Measurements from ENCODE around the gene TAS2R10. TPM values are rescaled to one million over a fixed set of nuclear protein-coding genes. Genes with fewer than 3 reads are reported as not detected.

Gene TAS2R10
- total RNA-seq, 1 experiment from 2014 or later = 1.1 TPM

- Histone ChIP-seq H3K27me3 (replicated peaks; ENCODE audit: insufficient read depth, low read depth, low read length, poor library complexity) (no peaks in the 10 kb centered on the region), H3K9me3 (ENCODE audit: low read depth, low read length, poor library complexity, severe bottlenecking) (no peaks in the 10 kb centered on the region), H3K27ac (ENCODE audit: low read depth, low read length, poor library complexity, severe bottlenecking) (no peak overlapping the region), H3K4me1 (ENCODE audit: insufficient read depth, low read length, poor library complexity, severe bottlenecking) (no peaks in the 10 kb centered on the region), H3K36me3 (ENCODE audit: insufficient read depth, low read length, poor library complexity, severe bottlenecking) (no peaks in the 10 kb centered on the region), H3K4me3 (ENCODE audit: low read depth, low read length, poor library complexity, severe bottlenecking) (no peak overlapping the region)
- no peak for DNase-seq (ENCODE audit: low spot score)
- intact Hi-C loops (cut with micrococcal nuclease; ENCODE audit: unreplicated experiment) = no loop called here
- no TSS peak for BruUV-seq (replicated peaks)
- CTCF ChIA-PET = no interaction called here
- POLR2A ChIA-PET (ENCODE audit: low non-redundant PET) = no interaction called here
- TF ChIP-seq EZH2 (IDR thresholded peaks at IDR 0.05; ENCODE audit: borderline replicate concordance, low read depth, low read length, poor library complexity, severe bottlenecking) (no peak), CTCF (conservative IDR thresholded peaks at IDR 0.05; ENCODE audit: low read depth, low read length) (no peak)
These were observed 1.2 kb downstream of the TAS2R10 start for GRCh38 chr12:10824957-10825356.

- intact Hi-C loops (cut with micrococcal nuclease; ENCODE audit: unreplicated experiment) = no loop called here
- CTCF ChIA-PET = no interaction called here
These were observed 14.1 kb downstream of the TAS2R10 start for GRCh38 chr12:10811883-10812536.

GRCh38 chr12:10810068-10810467 is 16.1 kb downstream of the TAS2R10 start, which contains the start of gene TAS2R9:
Gene TAS2R9 (minus strand): TSS chr12:10810168. CDS start chr12:10810075, 93 bp downstream.
- H3K9me3 ChIP-seq (ENCODE audit: low read depth, low read length, poor library complexity, severe bottlenecking) = no peaks in the 10 kb centered on the region
- H3K4me1 ChIP-seq (ENCODE audit: insufficient read depth, low read length, poor library complexity, severe bottlenecking) = no peaks in the 10 kb centered on the region
- H3K27ac ChIP-seq (ENCODE audit: low read depth, low read length, poor library complexity, severe bottlenecking) = no peak within 1 kb of the TSS
- no peak for DNase-seq (ENCODE audit: low spot score)
- H3K36me3 ChIP-seq (ENCODE audit: insufficient read depth, low read length, poor library complexity, severe bottlenecking) = no peaks in the 10 kb centered on the region
- no TSS peak for BruUV-seq (replicated peaks)
- TF ChIP-seq EZH2 (IDR thresholded peaks at IDR 0.05; ENCODE audit: borderline replicate concordance, low read depth, low read length, poor library complexity, severe bottlenecking) (no peak), CTCF (conservative IDR thresholded peaks at IDR 0.05; ENCODE audit: low read depth, low read length) (no peak)
- intact Hi-C loops (cut with micrococcal nuclease; ENCODE audit: unreplicated experiment) = no loop called here
- H3K4me3 ChIP-seq (ENCODE audit: low read depth, low read length, poor library complexity, severe bottlenecking) = no peak within 1 kb of the TSS
- ChIA-PET CTCF (no interaction called here), POLR2A (ENCODE audit: low non-redundant PET) (no interaction called here)
- no peaks in the 10 kb centered on the region for H3K27me3 ChIP-seq (replicated peaks; ENCODE audit: insufficient read depth, low read depth, low read length, poor library complexity)

More at GRCh38 chr12:10811883-10812536, 14.1 kb downstream of the TAS2R10 start:
- Histone ChIP-seq H3K4me3 (ENCODE audit: low read depth, low read length, poor library complexity, severe bottlenecking) (no peak overlapping the region), H3K4me1 (ENCODE audit: insufficient read depth, low read length, poor library complexity, severe bottlenecking) (no peaks in the 10 kb centered on the region), H3K36me3 (ENCODE audit: insufficient read depth, low read length, poor library complexity, severe bottlenecking) (no peaks in the 10 kb centered on the region), H3K9me3 (ENCODE audit: low read depth, low read length, poor library complexity, severe bottlenecking) (no peaks in the 10 kb centered on the region), H3K27ac (ENCODE audit: low read depth, low read length, poor library complexity, severe bottlenecking) (no peak overlapping the region), H3K27me3 (replicated peaks; ENCODE audit: insufficient read depth, low read depth, low read length, poor library complexity) (no peaks in the 10 kb centered on the region)
- no peak for TF ChIP-seq EZH2 (IDR thresholded peaks at IDR 0.05; ENCODE audit: borderline replicate concordance, low read depth, low read length, poor library complexity, severe bottlenecking)
- no peak for TF ChIP-seq CTCF (conservative IDR thresholded peaks at IDR 0.05; ENCODE audit: low read depth, low read length)
- no TSS peak for BruUV-seq (replicated peaks)
- no peak for DNase-seq (ENCODE audit: low spot score)
- POLR2A ChIA-PET (ENCODE audit: low non-redundant PET) = no interaction called here
